ENCODE data around the gene C15orf40. TPM values are rescaled to one million over a fixed set of nuclear protein-coding genes. Genes with fewer than 3 reads are reported as not detected.
"Not testable (repeated sequence)": the region's sequence is repeated elsewhere in the genome, so short reads cannot be mapped to it uniquely, and the experiment has no call there.

C15orf40 gene
- total RNA-seq, 2 experiments from 2014 or later, result 21.8 to 26.3 TPM

GRCh38 chr15:82950295-82950694 lies 61.1 kb downstream of the C15orf40 start:
- POLR2A ChIA-PET, result no interaction called here
- Mint-ChIP-seq H3K4me1 (ENCODE audit: low read depth) (no peaks in the 10 kb centered on the region), H3K27me3 (peaks cover 19% of the 10 kb centered on the region), H3K9me3 (no peaks in the 10 kb centered on the region), H3K4me3 (no peak overlapping the region), H3K27ac (no peak overlapping the region), H3K36me3 (no peaks in the 10 kb centered on the region)
- DNase-seq, result no peak
- intact Hi-C loops (cut with micrococcal nuclease), result loop anchor here (1.0 to 5.0 kb wide), 4 partner anchors 16 to 139 kb away; partner anchors contain the start of gene RAMAC
- CTCF ChIA-PET, result no interaction called here

- Mint-ChIP-seq H3K4me1 (ENCODE audit: low read depth) (no peaks in the 10 kb centered on the region), H3K9me3 (no peaks in the 10 kb centered on the region), H3K27ac (no peak overlapping the region), H3K36me3 (no peaks in the 10 kb centered on the region), H3K4me3 (no peak overlapping the region), H3K27me3 (peaks cover 14% of the 10 kb centered on the region)
- no peak for DNase-seq
- intact Hi-C loops (cut with micrococcal nuclease), result no loop called here
- ChIA-PET CTCF (no interaction called here), POLR2A (no interaction called here)
These were observed 65.2 kb downstream of the C15orf40 start for GRCh38 chr15:82946155-82946701.

- Mint-ChIP-seq H3K4me3 (no peak overlapping the region), H3K9me3 (no peaks in the 10 kb centered on the region), H3K27me3 (peaks cover 16% of the 10 kb centered on the region), H3K27ac (no peak overlapping the region), H3K4me1 (ENCODE audit: low read depth) (no peaks in the 10 kb centered on the region), H3K36me3 (no peaks in the 10 kb centered on the region)
- ChIA-PET POLR2A (no interaction called here), CTCF (no interaction called here)
- intact Hi-C loops (cut with micrococcal nuclease), result no loop called here
- DNase-seq, result no peak
These were observed 66.1 kb downstream of the C15orf40 start for GRCh38 chr15:82945326-82945725.

- H3K27me3 Mint-ChIP-seq, result peaks cover 16% of the 10 kb centered on the region
- no peak for DNase-seq
- CTCF ChIA-PET, result no interaction called here
- intact Hi-C loops (cut with micrococcal nuclease), result no loop called here
- H3K4me1 Mint-ChIP-seq (ENCODE audit: low read depth), result no peaks in the 10 kb centered on the region
- H3K4me3 Mint-ChIP-seq, result no peak overlapping the region
- POLR2A ChIA-PET, result no interaction called here
- no peak overlapping the region for H3K27ac Mint-ChIP-seq
- no peaks in the 10 kb centered on the region for H3K9me3 Mint-ChIP-seq
- no peaks in the 10 kb centered on the region for H3K36me3 Mint-ChIP-seq
These were observed 66.6 kb downstream of the C15orf40 start for GRCh38 chr15:82944821-82945220.

GRCh38 chr15:82944056-82944455 lies 67.4 kb downstream of the C15orf40 start:
- Mint-ChIP-seq H3K4me1 (ENCODE audit: low read depth) (no peaks in the 10 kb centered on the region), H3K9me3 (no peaks in the 10 kb centered on the region), H3K27ac (no peak overlapping the region), H3K4me3 (no peak overlapping the region), H3K36me3 (no peaks in the 10 kb centered on the region), H3K27me3 (peaks cover 17% of the 10 kb centered on the region)
- ChIA-PET CTCF (no interaction called here), POLR2A (no interaction called here)
- intact Hi-C loops (cut with micrococcal nuclease), result no loop called here
- DNase-seq, result no peak

- ChIA-PET CTCF (no interaction called here), POLR2A (no interaction called here)
- Mint-ChIP-seq H3K9me3 (no peaks in the 10 kb centered on the region), H3K4me3 (no peak overlapping the region), H3K4me1 (ENCODE audit: low read depth) (no peaks in the 10 kb centered on the region), H3K27ac (no peak overlapping the region), H3K36me3 (no peaks in the 10 kb centered on the region), H3K27me3 (peaks cover 22% of the 10 kb centered on the region)
- no peak for DNase-seq
- intact Hi-C loops (cut with micrococcal nuclease), result no loop called here
These were observed 68.3 kb downstream of the C15orf40 start for GRCh38 chr15:82943176-82943575.

- no peaks in the 10 kb centered on the region for H3K9me3 Mint-ChIP-seq
- H3K27ac Mint-ChIP-seq, result no peak overlapping the region
- no peak overlapping the region for H3K4me3 Mint-ChIP-seq
- H3K36me3 Mint-ChIP-seq, result no peaks in the 10 kb centered on the region
- CTCF ChIA-PET, result no interaction called here
- no peak for DNase-seq
- POLR2A ChIA-PET, result no interaction called here
- H3K27me3 Mint-ChIP-seq, result peaks cover 21% of the 10 kb centered on the region
- intact Hi-C loops (cut with micrococcal nuclease), result no loop called here
- no peaks in the 10 kb centered on the region for H3K4me1 Mint-ChIP-seq (ENCODE audit: low read depth)
These were observed 68.7 kb downstream of the C15orf40 start for GRCh38 chr15:82942691-82943090.

- CTCF ChIA-PET; H3K36me3 Mint-ChIP-seq; H3K9me3 Mint-ChIP-seq; H3K4me1 Mint-ChIP-seq (ENCODE audit: low read depth); POLR2A ChIA-PET; H3K27me3 Mint-ChIP-seq; intact Hi-C loops (cut with micrococcal nuclease); H3K27ac Mint-ChIP-seq; DNase-seq; H3K4me3 Mint-ChIP-seq: not testable (repeated sequence)
These were observed 71.8 kb downstream of the C15orf40 start for GRCh38 chr15:82939678-82940077.

Other genes with a start within 250 kb of the C15orf40 start
- gene FSD2, start 205.6 kb downstream of the C15orf40 start, total RNA-seq, result not detected
- gene WHAMM, start 202.0 kb downstream of the C15orf40 start, total RNA-seq, result 1 to 10 TPM; 4.2 to 5.3 TPM
- gene HOMER2, start 58.9 kb downstream of the C15orf40 start, total RNA-seq, result 1 to 10 TPM; 6.5 to 7.9 TPM
- 10 to 100 TPM; 19.0 to 20.2 TPM for gene RAMAC, start 25.4 kb downstream of the C15orf40 start, total RNA-seq
- 10 to 100 TPM; 52.9 to 53.3 TPM for gene BTBD1, start 55.6 kb upstream of the C15orf40 start, total RNA-seq
- 1 to 10 TPM; 1.9 to 2.2 TPM for gene TM6SF1, start 96.0 kb upstream of the C15orf40 start, total RNA-seq
- gene HDGFL3, start 196.2 kb upstream of the C15orf40 start, total RNA-seq, result 1 to 10 TPM; 7.1 to 8.0 TPM